HG02870 (cell line): ENCODE results near the gene TTC29.
A peak's percentile ranks its signal among the peaks of the same experiment; 100 is the strongest.

Experiments
- ATAC-seq: cut with Tn5 transposase; IDR thresholded peaks from one replicate; pipeline ENCODE4 v1.9.1; 2021; ENCODE audit warnings: mild to moderate bottlenecking, moderate library complexity; ENCODE audit not compliant: unreplicated experiment

Gene TTC29, protein sequence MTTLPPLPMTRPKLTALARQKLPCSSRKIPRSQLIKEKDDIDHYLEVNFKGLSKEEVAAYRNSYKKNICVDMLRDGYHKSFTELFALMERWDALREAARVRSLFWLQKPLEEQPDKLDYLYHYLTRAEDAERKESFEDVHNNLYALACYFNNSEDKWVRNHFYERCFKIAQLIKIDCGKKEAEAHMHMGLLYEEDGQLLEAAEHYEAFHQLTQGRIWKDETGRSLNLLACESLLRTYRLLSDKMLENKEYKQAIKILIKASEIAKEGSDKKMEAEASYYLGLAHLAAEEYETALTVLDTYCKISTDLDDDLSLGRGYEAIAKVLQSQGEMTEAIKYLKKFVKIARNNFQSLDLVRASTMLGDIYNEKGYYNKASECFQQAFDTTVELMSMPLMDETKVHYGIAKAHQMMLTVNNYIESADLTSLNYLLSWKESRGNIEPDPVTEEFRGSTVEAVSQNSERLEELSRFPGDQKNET

DNA sequence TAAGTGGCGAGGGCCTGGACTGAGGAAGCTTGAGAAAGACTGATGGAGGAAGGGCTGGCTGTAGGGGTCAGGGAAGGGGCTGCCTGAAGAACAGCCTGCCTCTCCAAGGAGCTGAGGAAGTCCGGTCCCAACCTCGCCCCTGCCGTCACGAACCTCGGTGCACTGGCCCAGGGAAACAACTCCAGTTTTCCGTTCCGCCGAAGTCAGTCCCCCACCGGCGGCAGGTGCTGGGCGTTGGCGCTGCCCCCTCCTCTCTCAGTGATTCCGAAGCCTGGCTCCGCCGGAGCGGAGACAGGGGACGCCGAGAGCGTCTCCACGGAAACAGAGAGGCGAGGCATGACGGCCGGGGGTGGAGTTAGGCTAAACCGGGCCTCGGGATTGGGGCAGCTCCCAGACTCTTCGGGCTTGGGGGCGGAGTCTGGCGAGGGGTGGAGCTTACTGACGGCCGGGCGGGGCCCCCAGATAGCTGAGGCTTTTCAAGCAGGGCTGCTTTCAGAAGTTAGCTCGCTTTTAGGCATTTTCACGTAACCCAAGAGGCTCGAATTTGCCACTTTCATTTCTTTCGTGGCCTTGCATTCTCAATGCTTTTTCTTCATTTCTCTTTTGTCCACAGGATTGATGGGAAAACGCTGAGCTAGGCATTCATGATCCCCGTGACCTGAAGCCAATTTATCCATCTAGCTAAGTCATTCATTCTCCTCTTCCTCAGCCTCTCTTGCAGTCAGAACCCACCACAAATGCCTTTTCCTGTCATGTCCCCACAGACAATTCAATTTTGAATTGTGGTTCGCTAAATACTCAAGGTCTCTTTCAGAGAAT is at the start of gene TTC29:
Gene TTC29 (minus strand): TSS at position 309 of the 819 bp plus-strand sequence. CDS start 5,969 bp downstream, outside the sequence.
- peak; percentile 100 for ATAC-seq

DNA sequence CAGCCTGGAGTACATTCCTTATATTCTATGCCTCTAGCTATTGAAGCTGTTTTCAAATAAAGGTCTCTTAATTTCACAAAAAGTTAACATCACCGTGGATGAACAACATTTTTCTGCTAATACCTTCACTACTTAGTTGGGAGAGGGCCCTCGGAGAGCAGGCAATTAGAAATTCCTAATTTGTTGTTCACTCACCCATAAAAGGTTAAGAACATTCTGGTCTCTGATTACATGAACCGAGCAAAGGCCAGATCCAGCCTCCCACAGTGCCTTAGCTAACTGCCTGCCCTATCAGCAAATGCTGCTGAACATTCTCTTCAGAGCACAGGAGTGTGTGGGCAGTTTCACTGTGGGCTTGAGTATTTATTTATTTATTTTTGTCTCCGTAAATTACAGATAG is 36.0 kb upstream of the TTC29 start:
- no peak for ATAC-seq

DNA sequence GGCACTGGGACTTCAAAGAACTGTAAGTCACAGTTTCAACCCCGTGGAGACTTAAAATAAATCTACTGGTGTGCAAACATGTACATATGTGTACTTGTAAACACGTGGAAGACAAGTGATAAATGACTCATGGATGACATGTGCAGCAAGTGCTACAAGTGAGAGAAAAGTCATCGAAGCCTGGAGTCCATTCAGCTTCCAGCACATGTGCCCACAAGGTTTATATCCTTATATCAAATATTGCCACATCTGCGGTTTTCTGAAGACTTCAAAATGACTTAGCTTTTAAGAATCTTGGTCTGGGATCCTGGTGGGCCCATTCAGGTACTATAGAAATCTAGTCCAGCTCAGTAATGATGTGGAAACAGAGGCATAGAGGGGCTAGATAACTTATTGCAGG is 33.0 kb upstream of the TTC29 start:
- ATAC-seq = no peak

DNA sequence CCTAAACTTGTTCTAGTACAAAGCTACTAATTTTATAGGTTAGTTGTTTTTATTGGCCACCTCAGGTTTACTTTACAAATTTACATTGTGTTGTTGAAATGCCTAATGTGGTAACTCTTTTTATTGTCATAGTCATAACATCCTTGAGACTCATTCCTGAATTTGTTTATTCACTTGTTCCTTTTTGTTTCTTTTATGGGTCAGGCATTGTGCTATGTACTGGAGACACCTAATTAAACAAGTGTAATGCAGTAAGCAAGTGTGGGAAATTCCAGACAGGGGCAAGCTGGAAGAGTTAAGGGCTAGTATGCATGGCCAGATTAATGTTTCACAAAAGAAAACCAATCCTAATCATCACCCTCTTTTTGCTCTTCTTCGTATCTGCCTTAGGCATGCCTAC is 30.5 kb upstream of the TTC29 start:
- ATAC-seq = no peak

DNA sequence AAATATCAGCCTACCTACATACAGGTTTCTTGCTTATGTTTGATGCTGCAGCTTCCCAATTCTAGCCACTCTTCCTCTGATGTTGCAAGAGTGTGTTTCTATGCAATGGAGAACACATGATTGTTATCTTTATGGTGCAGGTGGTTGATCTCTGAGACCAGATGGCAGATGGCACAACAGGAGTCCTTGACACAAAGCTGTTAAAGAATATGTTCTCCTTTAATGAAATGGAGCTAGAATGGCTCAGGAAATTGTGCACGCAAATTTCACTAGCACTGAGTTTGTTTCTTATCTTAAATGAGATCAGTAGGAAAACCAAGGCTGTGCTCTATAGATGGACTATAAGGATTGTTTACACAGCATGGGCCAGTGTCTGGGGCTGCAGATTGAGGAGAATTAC is 29.9 kb upstream of the TTC29 start:
- ATAC-seq = no peak

DNA sequence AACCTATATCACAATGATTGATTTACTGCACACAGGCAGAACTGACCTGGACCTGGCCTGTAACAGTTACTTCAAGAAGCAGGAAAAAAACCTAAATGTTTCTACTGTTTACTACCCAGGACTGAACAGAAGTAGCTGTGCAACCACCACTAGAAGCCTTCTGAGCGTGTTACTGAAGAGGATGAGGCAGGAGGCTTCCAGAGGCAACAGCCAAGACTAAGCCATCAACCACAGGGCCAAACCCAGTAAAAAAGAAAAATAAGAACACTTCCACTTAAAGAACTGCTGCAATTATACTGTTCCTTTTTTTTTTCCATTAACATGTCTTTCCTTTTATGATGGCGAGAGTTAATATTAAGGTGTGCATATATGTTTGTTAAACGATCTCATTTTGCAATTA is 29.4 kb upstream of the TTC29 start:
- no peak for ATAC-seq

DNA sequence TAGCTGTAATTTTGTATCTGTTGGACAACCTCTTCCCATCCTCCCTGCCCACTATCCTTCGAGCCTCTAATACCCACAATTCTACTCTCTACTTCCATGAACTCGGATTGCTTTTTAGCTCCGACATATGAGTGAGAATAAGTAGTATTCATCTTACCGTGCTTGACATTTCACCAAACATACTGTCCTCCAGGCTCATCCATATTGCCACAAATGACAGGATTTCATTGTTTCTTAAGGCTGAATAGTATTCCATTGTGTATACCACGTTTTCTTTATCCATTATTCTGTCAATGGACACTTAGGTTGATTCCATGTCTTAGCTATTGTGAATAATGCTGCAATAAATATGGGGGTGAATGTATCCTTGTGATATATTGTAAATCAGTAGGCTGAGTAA is 26.4 kb upstream of the TTC29 start:
- no peak for ATAC-seq

DNA sequence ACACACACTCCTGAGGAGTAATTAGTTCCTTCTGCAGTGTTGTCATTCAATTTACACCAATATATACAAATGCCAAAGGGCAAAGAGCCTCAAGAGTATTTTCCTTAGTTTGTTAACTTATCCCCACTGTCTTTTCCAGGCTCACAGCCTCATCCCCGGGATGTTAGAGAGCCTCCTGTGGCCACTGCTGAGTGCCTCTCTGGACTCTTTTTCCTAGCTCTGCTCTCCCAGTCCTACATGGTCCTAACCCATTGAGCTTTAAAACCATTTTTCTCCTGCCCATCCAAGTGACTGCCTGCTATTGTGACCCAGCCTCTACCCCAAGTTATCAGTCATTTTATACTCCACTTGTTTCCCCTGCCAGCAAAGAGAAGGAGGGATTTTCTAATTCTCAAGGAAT is 23.5 kb upstream of the TTC29 start:
- ATAC-seq = no peak

DNA sequence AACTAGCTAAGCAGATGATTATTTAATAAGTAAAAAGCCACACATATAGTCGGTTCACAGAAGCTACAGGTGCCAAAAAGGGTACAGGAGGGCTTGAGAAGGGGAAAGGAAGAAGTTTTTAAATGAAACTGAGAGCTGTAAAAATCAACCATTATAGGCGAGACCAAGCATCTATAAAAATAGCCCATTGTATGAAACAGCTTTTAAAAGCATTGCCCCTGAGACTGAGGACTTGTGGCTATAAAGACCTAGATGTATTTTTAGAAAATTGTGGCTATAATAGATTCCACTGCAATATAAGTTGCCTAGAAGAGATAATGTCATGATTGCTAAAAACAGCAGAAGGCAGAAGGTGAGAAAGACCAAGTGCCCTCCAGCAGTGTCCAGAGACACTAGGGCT is 15.0 kb upstream of the TTC29 start:
- no peak for ATAC-seq

DNA sequence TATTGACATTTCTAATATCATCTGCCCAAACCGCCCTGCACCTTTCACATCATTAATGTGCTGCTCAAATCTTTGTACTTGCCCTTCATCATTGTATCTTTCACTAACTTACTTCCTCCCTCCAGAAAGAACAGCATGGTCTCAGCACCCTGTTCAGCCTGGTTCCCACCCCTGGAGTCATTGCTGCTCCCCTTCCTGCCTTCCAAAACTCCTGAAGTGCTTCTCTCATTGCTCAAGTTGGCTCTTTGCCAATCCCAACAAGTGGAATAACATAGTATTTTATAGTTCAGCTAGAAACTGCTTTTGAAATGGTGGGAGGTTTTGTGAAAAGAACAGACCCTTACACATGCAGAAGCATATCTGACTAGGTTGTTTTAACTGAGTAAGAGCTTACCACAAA is 14.0 kb upstream of the TTC29 start:
- no peak for ATAC-seq

DNA sequence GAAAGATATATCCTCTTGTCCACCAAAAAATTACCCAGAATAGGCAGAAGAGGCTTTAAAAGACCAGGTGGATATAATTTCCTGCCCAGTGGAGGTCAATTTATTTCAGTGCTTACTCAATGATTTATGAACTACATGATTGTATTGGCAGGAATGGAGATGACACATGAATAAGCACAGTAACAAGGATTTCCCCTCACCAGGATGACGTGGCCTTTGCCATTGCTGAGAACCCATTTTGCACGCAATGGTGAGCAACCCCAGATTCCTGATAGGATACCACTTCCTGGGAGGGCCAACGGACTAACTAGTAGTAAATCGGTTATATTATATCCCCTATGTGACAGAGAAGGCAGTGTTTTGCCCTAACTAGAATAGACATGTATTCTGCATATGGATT is 11.6 kb upstream of the TTC29 start:
- no peak for ATAC-seq

DNA sequence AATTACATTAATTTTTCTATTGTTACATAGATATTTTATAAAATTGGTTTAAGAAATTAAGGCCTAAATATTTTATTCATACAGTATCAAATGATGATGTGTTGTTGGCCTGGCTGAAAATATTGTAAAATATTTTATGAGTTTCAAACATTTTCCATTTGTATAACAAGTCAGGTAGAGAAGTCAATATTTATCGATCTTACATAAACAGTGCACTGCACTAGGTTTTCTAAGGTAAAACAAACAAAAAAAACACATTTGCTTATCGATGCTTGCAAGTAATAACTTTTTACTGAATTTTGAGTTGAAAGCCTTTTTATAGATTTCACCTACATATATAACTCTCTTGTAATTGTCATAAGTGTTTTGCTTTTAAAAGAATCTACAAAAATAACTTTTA is 7.2 kb upstream of the TTC29 start:
- ATAC-seq = no peak

DNA sequence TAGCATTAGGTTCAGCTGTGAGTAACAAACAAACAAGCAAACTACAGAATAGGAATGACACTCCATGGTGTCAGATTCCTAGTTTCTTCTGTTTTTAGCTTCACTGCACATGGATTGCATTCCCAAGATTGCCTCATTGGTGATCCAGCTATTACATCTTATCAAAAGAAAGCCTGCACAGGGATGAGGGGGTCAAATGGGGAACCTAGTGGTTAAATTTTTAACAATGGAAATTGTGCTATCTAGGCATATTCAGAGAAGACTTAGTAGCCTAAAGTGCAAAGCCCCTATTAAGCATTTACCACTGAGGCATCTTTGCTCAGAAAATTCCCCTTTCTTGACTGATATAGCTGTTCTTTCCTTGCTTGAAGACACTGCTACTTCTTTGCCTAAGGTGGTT is 3.9 kb upstream of the TTC29 start:
- ATAC-seq = no peak

DNA sequence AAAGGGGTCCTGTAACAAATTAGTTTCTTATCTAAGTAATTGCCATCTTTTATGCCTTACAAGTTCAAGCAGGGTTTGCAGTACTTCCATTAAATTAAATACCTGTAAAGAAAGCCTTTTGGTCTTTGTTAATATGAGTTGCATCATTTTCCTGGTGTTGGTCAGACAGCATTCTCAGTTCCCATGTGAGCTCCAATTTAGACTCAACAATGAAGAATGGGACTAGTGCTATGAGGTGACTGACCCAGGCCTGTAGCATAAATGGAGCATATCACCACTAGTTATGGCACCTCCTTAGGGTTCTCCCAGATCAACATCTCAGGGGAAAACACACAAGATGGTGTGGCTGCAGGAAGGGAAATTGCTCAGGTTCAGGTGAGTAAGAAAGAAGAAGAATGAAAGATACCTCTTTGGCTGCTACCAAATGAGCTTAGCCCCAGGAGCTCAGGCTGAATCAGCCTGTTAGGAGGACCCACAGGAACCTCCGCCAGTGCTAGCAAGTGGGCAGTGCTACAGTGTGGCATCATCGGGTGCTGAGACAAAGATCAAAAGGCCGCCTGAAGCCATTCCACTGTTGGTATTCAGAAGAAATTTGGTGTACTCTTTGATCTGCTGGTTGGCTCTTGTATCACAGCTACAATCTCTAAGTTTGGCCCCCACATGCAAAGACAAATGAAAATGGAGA is 1.8 kb downstream of the TTC29 start:
- no peak for ATAC-seq

DNA sequence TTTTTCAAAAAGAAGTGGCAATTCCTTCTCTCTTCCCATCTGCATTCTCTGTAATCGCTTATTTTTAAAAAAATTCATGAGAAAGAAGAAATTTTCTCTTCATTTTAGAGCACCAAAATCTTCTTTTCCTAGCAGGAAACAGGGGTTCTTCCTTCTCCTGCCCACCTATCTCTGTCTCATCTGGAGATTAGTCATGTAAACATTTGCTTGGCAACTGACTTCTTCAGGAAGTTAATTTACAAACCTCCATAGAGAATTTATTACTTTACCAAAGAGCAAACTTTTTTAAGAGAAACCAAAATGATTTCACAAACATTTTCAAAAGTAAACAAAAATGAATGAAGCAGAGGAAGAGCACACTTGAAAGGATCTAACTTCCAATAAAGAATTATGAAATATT is 13.5 kb downstream of the TTC29 start:
- ATAC-seq = no peak

DNA sequence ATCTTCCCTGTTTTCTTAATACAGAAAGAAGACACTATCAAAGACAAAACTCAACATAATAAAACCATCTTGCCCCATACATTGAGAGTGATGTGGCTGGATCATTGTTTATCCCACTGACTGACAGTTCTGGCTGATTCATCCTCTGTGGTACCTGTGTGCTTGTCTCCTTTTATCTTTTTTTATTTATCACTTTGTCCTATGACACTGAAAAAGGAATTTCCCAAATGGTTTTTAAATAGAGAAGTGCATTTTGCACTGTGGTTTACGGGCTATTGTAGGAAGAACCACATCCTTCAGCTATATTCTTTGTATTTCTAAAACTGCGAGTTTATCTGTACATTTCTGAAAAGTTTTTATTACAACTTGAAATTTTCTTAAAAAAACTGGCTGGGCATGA is 15.0 kb downstream of the TTC29 start:
- ATAC-seq = no peak

DNA sequence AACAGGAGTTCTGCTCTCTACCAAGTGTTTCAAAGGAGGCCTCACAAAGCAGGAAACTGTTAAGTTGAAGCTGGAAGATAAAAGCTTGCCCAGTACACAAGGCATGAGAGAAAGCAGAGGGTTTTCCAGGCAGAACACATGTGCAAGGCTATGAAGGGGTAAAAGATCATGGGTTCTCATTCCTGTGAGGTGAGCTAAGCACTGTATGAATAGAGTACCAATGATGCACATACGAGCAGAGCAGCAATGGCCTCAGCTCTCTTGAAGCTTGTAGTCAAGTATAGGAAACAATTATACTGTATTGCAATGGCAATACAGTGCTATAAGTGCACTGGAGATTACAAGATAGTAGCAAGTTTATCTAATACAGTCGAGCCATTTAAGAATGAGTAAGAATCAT is 18.0 kb downstream of the TTC29 start:
- ATAC-seq = no peak

DNA sequence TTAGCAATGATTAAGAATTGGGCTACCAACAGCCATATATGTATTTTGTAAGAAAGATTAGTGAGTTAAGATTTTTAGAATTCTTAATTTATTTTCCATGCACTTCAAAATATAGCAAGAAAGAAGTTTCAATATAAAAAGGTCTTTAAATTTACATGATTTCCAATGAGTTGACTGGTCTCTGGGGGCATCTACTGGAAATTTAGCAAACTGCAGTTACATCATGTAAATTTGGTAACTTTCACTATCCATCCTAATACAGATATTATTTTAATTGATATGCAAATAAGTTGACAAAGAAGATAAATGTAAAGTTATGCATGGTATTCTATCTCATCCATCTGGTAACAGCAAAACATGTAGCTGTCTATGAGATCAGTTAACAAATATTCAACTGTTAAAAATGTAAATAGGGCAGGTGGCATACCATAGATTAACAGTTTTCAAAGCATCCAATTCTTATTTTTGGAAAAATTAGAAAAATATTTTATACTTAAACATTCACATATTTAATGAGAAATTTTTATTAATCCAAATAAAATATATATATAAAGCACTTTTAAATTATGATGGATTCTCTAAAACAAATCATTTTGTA is 29.1 kb downstream of the TTC29 start:
- no peak for ATAC-seq

DNA sequence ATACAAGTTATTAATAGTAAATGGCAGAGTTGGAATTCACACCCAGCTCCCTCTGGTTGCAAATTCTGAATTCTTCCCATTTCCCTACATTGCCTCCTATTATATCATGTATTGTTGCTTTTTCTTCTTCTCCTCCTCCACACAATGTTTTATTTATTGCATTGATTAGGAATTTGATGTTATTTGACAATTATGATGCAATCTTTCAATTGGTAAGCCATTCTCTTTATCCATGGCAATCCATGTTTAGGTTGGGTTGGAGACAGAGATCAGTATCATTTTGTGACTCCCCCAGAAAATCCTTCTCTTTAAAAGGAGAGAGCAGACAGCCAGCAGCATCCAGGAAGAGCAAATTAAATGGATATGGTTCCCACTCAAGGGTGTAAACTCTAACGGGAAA is 30.5 kb downstream of the TTC29 start:
- no peak for ATAC-seq

DNA sequence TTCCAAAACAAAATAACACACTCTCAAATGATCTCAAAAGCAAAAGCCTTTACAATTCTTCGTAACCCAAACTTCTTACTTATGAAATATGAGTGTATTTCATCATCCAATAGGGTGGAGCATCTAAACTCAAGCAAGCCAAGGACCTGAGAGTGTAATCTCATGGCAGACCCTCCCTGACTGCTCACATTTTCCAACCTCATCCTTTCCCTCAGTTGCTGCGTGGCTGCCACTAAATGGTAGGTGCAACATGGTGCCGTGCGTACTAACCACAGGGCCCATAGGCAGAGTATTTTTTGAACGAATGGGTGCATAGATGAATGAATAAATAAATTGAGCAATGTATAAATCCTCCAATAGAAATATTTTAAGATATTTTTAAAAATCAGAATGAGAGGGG is 45.4 kb downstream of the TTC29 start:
- ATAC-seq = no peak

DNA sequence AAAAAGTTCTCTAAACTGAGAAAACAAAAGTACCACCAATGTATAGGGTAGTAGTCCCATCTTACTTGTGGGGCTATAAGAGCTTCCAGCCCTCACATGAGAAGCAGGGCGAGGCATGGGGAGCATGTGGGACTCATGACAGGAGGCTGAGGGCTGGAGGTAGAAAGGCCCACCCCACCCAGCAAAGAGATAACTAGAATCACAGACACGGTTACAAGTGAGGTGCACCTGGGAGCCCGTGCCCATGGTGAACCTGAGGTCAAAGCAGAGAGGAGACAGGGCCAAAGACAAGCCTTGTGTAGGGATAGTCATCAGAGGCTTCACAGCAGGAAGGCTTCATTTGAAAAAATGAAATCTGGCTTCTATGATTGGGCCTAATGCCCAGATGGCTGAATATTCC is 55.4 kb downstream of the TTC29 start:
- ATAC-seq = no peak
